ENCODE measurements around the gene CACNG3. TPM values are rescaled to one million over a fixed set of nuclear protein-coding genes. Genes with fewer than 3 reads are reported as not detected.

The CACNG3 gene
- total RNA-seq, 2 donors from 2014 or later, result not detected

DNA sequence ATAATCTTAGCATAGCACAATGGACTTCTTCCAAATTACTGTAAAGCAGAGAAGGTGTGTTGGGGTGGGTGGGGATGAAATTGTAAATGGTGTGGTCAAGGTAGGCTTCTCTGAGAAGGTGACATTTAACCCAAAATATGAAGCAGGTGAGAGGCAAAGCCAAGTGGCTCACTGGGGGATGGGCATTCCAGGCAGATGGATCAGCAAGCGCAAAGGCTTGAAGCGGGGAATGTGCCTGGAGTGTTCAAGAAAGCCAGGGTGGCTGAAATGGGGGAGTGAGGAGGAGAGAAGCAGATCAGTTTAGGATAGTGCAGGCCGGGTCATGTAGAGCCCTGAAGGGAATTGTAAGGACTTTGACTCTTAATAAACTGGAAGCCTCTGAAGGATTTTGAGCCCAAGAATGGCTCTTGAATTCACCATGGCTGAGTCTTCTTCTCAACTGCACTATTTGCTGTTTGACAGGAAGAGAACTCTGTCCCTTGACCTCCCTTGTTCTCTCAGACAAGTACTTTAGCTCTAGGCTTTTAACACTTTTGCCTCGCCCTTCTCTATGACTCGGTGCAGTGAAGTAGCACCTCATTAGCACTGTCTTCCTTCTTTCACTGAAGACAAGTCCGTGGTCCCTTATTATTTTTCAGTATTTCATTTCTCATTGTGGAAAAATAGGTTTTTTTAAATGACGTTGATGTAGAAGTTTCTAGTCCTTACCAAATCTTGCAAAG lies 14.7 kb downstream of the CACNG3 start:
- Histone ChIP-seq H3K27me3 (replicated peaks; ENCODE audit: insufficient read depth) (no peaks in the 10 kb centered on the region), H3K9me3 (no peaks in the 10 kb centered on the region), H3K27ac (no peak overlapping the region), H3K4me1 (replicated peaks) (no peaks in the 10 kb centered on the region), H3K4me3 (no peak overlapping the region), H3K36me3 (no peaks in the 10 kb centered on the region)
- 70% methylated on average over 7 of the region's 7 CpGs for WGBS
- intact Hi-C loops (cut with DNase I), result no loop called here
- TF ChIP-seq, protein P1, sequence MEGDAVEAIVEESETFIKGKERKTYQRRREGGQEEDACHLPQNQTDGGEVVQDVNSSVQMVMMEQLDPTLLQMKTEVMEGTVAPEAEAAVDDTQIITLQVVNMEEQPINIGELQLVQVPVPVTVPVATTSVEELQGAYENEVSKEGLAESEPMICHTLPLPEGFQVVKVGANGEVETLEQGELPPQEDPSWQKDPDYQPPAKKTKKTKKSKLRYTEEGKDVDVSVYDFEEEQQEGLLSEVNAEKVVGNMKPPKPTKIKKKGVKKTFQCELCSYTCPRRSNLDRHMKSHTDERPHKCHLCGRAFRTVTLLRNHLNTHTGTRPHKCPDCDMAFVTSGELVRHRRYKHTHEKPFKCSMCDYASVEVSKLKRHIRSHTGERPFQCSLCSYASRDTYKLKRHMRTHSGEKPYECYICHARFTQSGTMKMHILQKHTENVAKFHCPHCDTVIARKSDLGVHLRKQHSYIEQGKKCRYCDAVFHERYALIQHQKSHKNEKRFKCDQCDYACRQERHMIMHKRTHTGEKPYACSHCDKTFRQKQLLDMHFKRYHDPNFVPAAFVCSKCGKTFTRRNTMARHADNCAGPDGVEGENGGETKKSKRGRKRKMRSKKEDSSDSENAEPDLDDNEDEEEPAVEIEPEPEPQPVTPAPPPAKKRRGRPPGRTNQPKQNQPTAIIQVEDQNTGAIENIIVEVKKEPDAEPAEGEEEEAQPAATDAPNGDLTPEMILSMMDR (IDR thresholded peaks at IDR 0.05), result no peak
- DNase-seq (ENCODE audit: low spot score), result no peak

DNA sequence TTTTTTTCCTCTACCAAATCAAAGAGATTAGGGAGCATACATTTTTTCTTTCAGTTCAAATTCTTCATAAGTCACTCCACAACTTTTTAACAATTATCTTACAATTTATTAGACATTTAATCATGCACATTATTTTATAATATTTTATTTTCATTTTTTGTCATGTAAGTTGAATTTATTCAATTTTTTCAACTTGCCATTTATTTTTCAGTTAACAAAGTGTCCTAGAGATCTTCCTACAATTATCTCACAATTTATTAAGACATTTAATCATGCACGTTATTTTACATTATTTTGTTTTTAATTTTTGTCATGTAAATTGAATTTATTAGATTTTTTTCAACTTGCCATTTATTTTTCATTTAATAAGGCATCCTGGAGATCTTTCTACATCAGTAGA lies 16.2 kb downstream of the CACNG3 start:
- Histone ChIP-seq H3K36me3 (no peaks in the 10 kb centered on the region), H3K4me1 (replicated peaks) (no peaks in the 10 kb centered on the region), H3K4me3 (no peak overlapping the region), H3K9me3 (no peaks in the 10 kb centered on the region), H3K27ac (no peak overlapping the region), H3K27me3 (replicated peaks; ENCODE audit: insufficient read depth) (no peaks in the 10 kb centered on the region)
- TF ChIP-seq, protein P1 (IDR thresholded peaks at IDR 0.05), result no peak
- no peak for TF ChIP-seq POLR2A (IDR thresholded peaks at IDR 0.05)
- no peak for TF ChIP-seq POLR2AphosphoS5 (IDR thresholded peaks at IDR 0.05)
- 69% methylated on average over 1 of the region's 1 CpG for WGBS
- no peak for DNase-seq (ENCODE audit: low spot score)
- intact Hi-C loops (cut with DNase I), result no loop called here

DNA sequence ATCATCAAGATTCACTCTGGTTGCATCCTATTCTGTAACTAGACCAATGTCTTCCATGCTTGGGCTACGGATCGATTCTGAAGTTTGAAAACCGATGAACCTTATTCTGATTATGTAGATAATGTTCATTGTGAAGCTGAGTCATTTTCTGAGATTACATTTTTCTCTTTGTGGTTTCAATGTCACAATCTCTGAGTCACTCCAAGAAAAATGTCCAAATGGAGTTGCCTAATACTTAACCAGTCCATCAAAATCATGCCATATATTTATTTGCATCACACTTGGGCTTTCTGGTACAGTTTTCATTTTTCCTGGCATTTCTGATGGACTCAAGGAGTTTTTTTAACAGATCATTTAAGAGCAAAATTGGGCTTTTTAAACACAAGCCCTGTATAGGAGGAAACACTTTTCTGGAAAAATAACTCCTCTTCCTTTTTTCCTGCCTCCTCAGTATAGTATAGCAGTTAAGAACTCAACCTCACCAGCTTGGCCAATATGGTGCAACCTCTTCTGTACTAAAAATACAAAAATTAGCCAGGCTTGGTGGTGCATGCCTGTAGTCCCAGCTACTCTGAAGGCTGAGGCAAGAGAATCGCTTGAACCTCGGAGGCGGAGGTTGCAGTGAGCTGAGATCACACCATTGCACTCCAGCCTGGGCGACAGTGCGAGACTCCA lies 17.5 kb downstream of the CACNG3 start:
- Histone ChIP-seq H3K4me3 (no peak overlapping the region), H3K27ac (no peak overlapping the region), H3K36me3 (no peaks in the 10 kb centered on the region), H3K4me1 (replicated peaks) (no peaks in the 10 kb centered on the region), H3K9me3 (no peaks in the 10 kb centered on the region), H3K27me3 (replicated peaks; ENCODE audit: insufficient read depth) (no peaks in the 10 kb centered on the region)
- TF ChIP-seq POLR2A (IDR thresholded peaks at IDR 0.05) (no peak), POLR2AphosphoS5 (IDR thresholded peaks at IDR 0.05) (no peak)
- TF ChIP-seq, protein P1 (IDR thresholded peaks at IDR 0.05), result no peak
- intact Hi-C loops (cut with DNase I), result no loop called here
- WGBS, result 89% methylated on average over 8 of the region's 8 CpGs
- no peak for DNase-seq (ENCODE audit: low spot score)

DNA sequence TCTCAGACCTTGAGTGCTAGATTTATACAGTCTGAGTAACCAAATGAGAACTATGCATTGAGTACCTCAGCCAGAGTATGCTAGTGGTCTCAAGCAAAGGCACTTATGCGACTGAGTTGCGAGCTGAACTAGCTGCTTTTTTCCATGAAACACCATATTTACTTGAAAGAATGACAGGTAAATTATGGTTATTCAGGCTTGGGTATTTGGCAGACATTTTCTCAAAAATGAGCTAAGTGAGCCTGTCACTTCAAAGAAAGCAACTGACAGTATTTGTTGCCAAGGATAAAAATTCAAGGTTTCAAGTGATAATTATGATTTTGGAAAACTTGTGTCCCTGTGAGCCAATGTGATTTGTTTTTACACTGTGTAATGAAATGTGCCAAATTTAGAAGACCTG lies 19.3 kb downstream of the CACNG3 start:
- Histone ChIP-seq H3K4me3 (no peak overlapping the region), H3K36me3 (no peaks in the 10 kb centered on the region), H3K9me3 (no peaks in the 10 kb centered on the region), H3K4me1 (replicated peaks) (no peaks in the 10 kb centered on the region), H3K27me3 (replicated peaks; ENCODE audit: insufficient read depth) (no peaks in the 10 kb centered on the region), H3K27ac (no peak overlapping the region)
- 90% methylated on average over 2 of the region's 2 CpGs for WGBS
- intact Hi-C loops (cut with DNase I), result no loop called here
- TF ChIP-seq, protein P1 (IDR thresholded peaks at IDR 0.05), result no peak
- TF ChIP-seq POLR2A (IDR thresholded peaks at IDR 0.05) (no peak), POLR2AphosphoS5 (IDR thresholded peaks at IDR 0.05) (no peak)
- no peak for DNase-seq (ENCODE audit: low spot score)
